NK-92 treated with Interleukin-12 subunit alpha and Interleukin-12 subunit beta, amount 100 ng/mL, for 24 hours (cell line): ENCODE results near the gene PPP3CA.
A peak's percentile ranks its signal among the peaks of the same experiment; 100 is the strongest.

Source experiments
- DNase-seq: peaks from one replicate; lab custom pipeline; 2025; lab: John Stamatoyannopoulos, UW

Gene PPP3CA

DNA sequence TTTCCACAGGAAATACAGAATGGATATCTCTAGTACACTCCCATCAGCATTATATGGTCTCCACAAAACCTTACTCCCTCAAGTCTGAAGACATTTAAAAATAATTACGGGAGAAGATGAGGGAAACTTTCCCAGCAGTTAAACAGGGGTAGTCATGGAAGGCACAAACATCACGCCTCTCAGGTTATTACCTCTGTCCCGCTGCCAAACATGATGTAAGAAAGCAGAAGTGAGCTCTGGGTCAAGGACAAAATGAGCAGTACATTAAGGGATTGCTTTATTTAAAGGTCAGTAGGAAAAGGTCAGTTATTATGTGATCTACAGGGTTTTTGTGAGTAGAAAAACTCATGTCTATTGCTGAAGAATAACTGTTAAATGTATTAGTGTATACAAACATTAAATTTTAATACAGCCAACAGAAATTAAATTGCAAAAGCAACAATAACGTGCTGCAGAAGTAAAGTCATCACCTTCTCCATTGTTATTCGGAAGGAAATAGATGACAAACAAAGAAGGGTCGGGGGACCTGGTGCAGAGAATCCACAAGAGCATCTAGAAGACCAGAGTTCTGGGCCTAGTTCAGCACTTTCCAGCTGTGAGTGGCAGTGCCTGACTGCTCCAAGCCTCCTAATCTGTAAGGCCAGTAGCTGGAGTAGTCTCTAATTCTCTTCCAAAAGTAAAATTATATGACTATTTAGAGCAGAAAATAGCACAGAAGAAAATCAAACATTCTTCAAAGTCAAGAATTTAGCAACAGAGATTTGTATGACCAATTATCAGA, 171.2 kb downstream of the PPP3CA start:
- no peak for DNase-seq

DNA sequence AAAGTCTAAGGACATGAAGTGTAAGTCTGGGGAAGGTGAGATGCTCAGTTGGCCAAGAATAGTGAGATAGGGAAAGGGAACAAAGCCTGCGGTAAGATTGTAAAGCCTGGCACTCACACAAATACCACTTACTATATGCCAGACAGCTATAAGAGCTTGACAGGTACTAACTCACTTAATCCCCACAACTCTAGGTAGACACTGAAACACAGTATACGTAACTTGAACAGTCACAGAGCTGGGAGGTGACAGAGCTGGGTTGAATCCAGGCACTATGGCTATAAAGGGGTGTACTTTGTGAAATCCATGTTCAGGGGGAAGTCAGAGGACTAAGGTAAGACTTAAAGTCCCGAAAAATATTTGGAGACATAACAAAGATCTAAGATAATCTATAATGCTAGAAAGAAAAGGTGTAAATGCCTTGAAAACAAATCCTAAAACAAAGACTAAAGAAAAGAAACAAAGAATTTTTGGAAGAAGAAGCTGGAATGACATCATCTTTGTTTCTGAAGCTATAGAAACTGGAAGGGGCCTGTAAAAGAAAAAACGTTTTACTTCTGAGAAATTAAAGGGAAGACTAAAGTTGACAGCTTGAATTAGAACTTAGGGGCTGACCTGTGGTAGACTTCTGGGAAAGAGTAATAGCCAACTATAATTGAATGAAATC, 172.5 kb downstream of the PPP3CA start:
- DNase-seq = no peak

DNA sequence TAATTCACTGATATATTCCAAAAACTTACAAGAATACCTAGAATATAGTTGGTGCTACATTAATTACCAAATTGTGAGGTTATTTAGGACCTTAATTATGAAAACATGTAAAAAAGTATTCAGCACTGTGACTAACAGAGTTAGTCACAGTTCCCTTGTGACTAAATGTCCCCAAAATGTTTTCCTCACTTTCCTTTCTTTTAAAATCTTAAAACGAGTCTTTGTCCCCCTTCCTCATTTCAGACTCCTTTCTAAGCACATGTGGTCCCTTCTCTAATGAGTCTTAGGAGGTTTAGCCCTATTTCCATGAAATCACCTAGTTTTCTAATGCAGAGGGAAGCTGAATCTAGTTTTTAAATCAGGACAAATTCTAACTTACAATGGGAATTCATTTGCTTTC, 175.0 kb downstream of the PPP3CA start:
- no peak for DNase-seq

DNA sequence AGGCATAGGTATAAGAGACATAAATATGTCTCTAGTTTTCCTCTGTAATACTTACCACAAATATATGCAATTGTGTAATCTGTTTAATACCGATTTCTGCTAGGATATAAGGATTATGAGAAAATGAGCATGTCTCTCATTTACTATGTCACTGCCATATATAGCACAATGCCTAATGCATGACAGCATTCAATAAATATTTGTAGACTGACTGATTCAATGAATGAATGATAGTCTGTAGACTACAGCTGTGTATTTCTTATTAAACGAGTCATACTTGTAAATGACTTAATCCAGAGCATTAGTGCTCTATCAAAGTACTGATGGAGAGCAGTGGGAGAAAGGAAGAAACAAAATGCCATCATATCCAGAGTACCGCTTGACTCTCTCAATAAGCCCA, 175.6 kb downstream of the PPP3CA start:
- no peak for DNase-seq

DNA sequence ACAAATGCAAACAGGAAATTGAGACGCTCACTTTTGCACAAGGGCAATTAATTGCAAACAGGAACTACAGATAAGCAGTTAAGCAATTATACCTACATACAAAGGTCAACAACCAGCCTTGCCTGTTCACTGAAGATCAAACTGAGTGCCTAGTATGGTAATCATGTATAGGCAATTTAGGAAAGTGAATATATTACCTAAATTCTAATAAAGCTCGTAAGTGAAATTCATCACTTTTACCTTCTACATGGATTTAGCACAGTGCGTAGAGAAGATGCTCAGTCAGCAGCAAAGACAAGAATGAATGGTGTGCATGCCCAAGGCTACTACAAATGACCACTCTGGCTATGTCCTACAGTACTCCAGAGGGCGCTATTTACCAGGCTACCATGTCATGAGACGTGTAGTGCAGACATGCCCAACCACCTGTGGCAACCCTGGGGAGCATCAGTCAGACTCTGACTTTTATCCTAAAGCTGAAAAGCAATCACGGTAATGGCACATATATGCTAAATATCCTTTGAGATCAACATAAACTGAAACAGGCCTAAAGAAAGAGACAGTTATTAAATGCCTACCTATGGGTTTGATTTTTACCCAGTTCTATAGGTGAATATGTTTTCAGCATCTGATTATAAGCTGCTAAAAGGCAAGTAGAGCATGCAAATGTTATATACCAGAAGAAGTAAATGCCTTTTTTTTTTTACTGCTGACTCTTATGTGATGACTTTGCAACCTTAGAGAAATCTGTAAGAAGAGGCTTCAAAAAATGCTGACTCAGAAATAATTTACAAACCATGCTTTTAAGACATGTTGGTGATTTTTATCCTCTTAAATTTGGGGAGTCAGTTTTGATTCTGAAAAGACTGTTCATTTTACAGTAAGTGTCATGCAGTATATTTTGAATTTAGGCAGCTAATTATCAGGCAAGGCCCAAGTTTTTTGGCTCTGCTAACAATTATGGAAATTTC, 178.0 kb downstream of the PPP3CA start:
- peak; percentile 17 for DNase-seq

DNA sequence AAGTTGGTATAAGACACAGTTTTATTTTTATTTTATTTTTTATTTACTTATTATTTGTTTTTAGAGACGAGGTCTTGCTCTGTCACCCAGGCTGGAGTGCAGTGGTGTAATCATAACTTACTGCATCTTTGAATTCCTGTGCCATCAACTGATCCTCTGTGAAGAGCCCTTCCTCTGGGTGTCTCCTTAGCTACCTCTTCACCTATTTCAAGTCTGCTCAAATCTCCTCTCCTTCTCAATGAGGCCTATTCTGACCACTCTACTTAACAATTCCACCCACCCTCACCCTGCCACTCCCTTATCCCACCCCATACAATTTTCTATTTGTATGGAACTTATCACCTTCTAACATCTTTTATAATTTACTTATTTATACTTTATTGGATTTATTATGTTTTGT, 183.4 kb downstream of the PPP3CA start:
- no peak for DNase-seq

DNA sequence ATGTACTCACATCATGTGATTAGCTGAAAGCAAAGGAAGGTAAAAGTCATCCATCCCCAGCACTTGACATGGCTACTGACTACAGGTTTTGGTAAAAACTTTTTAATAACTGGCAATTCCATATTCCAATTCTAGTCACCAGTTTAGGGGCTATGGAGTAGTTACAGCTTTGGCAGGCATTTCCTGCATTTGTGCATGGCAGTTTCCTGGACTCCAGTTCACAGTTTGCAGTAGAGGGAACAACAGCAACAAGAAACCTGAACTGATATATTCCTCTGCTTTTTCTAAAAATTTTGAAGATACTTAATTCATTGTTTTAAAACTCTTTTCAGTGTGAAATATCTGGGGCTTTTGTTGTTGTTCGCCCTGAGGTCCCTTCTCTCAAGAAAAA, 184.3 kb downstream of the PPP3CA start:
- DNase-seq = no peak

DNA sequence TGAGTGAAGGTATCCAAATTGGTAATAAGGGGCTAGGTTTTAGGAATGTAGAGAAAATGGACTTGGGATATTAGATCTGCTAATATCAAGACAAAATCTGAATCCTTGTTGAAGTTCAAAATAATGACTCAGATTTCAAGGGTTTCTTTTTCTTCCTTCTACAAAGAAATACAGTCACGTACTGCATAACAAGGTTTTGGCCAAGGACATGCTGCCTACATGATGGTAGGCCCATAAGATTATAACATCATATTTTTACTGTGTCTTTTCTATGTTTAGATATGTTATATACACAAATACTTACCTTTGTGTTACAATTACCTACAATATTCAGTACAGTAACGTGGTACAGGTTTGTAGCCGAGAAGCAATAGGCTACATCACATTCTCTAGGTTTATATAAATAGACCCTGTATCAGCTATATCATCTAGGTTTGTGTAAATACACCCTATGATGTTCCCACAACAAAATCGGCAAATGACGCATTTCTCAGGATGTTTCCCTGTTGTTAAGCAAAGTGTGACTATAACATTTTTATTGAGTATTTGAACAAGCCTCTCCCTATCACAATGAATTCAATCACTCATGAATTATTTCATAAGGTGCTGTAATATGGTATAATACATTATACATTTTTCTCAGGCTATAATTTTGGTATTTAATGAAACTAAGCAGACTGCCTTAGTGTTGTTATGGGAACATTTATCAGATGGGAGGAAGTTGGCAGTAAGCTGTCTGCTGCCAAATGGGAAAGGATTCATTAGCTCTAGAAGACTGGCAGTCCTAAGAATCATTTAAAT, 186.3 kb downstream of the PPP3CA start:
- no peak for DNase-seq

DNA sequence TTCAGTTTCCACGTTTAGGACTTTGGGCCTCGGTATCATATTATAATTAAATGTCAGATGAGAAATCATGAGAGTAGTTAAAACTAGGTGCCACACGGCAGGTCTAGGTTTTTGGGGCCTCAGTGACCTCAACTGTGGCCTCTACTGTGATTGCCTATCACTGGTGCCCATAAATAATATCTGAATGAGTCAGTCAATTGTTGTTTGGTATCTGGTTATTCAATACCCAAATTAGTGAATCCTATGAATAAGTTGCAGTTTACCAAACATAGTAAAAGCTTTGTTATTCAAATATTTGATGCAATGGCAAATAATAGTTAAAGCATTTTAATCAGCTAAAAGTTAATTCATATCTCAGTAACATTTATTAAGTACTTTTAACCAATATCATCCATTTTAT, 188.8 kb downstream of the PPP3CA start:
- no peak for DNase-seq

DNA sequence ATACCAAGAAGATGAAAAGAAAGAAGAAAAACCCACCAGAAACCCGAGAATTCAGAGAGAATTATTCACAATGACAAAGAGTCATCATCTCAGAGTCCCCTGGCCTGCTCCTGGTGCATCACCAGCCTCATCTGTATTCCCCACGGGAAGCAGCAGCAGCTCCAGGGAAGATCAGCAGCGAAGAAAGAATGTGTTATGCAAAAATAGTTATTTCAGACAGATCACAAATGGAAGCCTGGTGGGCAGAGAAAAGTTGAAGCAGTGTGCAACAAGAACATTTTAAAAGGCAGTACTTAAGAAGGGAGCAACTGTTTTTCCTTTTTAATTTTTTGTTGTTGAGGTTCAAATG, 189.2 kb downstream of the PPP3CA start:
- DNase-seq = no peak

DNA sequence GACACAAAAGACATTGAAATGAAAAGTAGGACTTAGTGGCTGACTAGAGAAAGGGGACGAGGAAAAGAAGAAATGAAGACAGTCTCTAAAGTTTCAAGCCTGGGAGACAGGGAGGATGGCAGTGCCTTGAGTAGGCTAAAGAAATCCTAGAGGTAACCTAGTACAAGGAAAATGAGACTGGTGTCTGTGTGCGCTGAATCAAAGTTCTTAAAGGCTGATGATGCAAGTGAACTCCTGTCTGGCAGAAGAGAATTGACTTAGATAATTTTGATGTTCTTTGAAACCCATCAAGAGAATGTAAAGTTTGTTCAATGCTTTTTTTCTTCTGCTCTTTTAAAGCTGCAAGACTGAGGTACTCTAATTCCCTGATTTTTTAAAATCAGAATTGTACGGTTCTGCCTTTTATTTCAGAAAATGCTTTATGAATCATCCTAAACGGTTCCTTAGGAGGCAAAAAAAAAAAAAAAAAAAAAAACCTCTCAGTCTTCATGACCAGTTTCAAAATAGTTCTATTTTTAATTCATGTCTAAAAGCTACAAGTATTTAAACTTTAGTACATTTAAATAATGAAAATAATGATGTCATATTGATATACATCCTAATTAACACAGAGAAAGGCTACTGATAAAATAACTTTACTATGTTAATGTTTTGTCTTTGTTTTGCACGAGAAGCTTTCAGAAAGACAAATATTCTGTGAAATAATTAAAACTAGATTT, 189.8 kb downstream of the PPP3CA start:
- no peak for DNase-seq

DNA sequence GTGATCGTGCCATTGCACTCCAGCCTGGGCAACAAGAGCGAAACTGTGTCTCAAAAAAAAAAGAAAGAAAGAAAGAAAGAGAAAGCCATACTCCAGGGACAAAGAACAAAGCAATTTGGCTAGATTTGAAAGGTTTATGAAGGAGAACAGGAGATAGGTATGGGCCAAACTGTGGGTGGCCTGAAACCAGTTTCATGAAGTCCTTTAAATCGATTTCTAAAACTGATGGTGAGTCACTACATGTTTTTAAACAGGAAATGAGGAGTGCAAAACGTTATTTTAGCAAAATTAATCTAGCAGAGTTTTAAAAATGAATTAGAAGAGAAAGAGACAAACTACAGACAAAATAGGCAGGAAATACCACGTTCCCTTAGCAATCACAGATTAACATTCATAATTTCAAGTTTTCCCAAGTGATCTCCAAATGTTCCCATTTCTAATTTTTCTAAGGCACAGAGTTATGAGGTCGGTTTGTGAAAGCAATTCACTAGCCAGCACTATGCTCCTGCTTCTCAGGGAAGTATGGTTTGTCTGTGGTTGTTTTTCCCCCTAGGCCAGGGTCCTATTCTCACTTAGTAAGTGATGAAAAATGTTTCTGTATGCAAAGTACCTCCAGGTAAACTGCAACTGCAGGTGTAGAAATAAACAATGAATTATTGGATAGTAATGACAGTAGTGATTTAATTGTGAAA, 190.6 kb downstream of the PPP3CA start:
- no peak for DNase-seq

DNA sequence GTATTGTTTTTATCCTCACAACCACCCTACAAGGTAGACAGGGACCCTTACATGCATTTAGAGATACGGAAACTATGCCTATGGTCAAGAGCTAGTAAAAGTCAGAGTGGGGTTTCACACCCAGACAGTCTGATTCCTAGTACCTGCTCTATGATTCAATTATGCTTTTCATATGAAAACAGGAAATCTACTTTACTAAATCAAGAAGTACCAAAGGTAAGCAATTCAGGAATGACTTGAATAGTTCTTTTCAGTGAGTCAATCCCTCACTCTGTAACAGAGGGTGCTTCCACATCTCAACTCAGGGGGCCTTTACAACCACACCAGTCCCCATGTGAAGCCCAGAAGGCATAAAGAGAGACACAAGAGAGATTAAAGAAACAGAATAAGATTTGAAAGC, 191.4 kb downstream of the PPP3CA start:
- DNase-seq = no peak

DNA sequence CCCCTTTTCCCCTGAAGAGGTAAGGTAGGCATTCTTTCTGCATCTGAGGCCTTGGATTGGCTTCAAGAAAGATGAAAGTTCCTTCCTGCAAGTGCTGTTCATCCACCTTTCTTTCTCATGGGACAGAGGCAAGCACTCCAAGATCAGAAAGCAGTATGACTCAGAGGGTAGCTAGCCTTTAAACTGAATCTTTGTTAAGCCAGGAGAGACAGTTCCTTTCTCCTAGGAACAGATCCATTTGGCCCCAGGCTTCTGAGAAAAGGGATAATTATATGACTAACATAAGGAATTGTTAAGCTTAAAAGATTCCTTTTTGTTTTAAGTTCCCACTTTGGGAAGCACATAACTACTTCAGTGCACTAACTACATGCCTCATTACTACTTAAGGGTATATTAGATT, 192.0 kb downstream of the PPP3CA start:
- no peak for DNase-seq

DNA sequence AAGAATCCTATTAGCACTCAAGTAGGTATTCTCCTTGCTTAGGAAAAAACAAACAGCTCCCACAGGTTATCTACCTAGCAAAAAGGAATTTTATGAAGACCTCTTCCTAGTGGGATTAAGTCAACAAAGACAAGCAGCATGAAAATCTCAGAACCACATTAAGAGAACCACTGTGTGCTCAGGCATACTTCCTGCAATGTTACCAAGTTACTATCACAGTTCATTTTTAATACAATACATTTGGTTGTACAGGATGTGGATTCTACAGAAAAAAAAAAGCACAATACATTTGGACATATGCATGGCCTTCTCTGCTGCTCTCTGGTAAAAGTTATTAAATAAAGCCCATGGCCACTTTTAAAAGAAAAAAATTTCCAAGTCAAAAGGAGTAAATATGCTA, 193.7 kb downstream of the PPP3CA start:
- DNase-seq = no peak

DNA sequence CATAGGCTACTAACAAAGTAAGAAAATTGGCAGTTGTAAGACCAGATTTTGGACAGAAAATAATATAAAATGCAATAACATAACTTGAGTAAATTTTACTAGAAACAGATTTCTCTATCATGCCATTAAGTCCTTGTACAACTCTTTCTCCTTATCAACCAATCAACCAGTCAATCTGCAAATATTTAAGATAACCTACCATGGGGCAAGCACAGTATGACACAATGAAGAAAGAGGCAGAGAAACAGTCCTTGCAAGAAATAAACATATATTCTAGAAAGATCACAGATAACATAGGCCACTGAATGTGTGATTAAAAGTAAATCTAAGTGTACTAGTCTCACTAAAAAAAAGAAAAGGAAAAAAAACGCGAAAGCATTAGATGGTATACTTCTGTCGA, 194.8 kb downstream of the PPP3CA start:
- DNase-seq = no peak

DNA sequence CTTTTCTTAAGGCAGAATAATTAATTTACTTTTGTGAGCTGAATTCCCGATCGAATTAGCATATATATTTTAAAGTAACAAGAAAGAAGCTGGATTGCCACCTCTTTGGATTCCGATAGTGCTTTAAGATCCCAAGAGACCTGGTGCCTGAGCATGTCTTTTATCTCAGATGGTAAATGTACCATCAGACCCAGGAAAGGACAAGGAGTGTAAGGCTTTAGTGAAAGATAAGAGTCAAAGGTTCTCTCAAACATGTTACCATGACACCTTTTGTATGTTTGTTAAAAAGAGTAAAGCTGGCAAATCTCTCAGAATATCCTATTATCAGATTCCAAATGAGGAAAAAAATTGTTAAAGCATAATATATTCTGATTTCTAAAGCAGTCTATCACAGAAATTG, 198.8 kb downstream of the PPP3CA start:
- no peak for DNase-seq

DNA sequence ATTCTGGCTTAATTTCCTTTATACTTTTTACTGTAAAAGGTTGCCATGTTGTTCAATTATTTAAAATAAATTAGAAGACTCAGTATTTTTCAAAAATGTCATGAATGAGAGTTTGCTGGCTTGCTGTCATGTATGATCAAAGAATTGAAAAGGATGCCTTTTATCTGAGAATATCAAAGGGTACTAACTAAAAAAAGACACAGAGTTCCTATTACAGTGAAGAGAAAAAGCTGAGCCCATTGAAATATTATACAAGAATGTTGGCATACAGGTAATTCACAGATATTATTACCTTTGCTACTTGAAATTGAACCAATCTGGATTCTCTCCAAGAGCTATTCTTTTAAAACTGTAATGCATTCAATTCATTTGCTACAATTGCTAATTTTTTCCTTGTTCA, 200.0 kb downstream of the PPP3CA start:
- DNase-seq = no peak

DNA sequence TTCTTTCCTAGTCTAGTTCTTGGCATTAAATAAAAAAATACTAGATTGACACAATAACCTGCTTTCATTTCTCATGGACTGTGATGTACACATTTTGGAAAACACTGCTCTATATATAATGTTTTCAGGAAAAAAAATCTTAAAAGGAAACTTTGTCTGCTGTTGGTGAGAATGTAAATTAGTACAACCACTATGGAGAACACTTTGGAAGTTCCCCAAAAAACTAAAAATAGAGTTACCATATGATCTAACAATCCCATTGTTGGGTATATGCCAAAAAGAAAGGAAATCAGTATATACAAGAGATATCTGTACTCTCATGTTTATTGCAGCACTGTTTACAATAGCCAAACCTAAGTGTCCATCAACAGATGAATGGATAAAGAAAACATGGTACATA, 202.3 kb downstream of the PPP3CA start:
- no peak for DNase-seq

DNA sequence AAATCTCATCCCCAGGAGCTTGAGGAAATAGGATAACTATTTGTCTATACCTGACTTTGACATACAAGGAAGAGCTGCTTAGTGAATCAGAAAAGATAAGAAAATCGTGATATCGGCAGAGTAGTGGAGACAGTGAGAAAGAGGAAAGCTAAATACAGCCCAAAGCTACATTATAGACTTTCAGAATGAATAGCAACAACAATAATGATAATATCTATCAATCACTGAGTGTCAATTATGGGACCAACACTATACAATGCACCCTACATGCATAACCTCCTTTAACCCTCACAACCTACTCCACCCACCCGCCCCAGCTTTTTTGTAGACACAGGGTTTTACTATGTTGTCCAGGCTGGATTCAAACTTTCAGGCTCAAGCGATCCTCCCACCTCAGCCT, 205.1 kb downstream of the PPP3CA start:
- no peak for DNase-seq

DNA sequence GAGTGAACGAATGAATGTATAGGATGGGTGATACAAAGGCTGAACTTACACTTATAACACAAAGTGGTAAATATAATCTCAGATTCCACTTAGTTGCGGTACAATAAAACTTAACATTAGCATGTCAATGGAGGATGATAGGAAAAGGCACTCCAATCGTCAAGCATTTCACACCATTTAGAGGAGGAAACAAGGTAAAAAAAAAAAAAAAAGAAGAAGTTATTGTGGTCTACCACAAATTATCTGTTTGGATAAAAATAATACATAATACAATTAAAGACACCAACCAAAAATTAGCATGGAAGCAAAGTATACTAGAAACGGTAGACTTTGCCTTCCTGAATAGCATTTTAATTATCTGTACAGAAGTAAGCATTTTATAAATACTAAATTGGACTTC, 205.5 kb downstream of the PPP3CA start:
- DNase-seq = no peak
